HG02763 (cell line): ENCODE results near the gene PRR20G.

Source experiments
- ATAC-seq: cut with Tn5 transposase; IDR thresholded peaks from one replicate; pipeline ENCODE4 v1.9.1; 2021; ENCODE audit warnings: mild to moderate bottlenecking, moderate library complexity; ENCODE audit not compliant: unreplicated experiment

Gene PRR20G

DNA sequence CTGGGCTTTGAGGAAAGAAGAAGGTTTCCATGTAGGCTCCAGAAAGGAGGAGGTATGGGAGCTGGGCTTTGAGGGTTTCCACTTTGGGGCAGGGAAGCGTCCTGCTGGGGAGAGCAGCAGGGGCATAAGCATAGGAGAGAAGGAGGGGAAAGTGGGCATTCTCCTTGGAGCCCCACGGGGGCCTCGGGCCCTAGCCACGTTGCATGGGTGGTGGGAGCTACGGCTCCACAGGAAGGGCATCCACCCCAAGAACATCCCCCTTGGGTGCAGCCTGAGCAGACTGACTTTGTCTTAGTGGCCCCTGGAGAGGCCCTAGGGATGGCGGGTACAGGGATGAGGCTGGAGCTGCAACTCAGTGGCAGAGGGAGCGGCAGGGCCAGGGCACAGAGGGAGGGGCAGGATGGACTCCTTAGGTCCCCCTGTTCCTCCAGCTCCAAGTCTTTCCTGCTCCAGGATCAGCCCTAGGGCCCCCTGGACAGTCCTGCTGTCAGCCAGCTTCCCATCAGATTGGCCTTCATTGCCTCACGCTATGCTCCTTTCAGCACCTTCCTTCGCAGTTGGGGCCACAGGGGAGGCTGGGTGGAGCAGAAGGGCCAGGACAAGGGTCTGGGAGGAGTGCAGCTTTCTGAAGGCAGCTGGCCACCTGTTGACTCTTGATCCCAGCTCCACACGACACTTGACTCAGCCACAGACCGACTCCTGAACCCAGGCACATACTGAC, 22.9 kb downstream of the PRR20G start:
- ATAC-seq, result no peak

DNA sequence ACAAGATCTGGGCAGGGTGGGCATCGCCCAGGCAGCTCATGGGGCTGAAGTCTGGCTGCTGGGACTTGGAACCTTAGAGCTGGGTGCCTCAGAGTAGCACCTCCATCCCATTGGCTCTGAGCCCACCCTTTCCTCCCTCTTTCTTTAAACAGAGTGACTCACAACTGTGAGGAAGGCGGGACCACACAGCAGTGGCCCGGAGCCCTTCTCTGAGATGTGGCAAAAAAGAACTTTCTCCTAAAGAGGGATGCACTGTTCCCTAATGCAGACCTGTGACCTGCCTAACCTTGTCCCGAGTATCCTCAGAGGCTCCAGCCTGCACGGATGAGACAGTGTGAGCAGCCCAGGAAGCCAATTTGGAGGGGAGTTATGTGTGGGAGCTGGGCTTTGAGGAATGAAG, 23.6 kb downstream of the PRR20G start:
- no peak for ATAC-seq

DNA sequence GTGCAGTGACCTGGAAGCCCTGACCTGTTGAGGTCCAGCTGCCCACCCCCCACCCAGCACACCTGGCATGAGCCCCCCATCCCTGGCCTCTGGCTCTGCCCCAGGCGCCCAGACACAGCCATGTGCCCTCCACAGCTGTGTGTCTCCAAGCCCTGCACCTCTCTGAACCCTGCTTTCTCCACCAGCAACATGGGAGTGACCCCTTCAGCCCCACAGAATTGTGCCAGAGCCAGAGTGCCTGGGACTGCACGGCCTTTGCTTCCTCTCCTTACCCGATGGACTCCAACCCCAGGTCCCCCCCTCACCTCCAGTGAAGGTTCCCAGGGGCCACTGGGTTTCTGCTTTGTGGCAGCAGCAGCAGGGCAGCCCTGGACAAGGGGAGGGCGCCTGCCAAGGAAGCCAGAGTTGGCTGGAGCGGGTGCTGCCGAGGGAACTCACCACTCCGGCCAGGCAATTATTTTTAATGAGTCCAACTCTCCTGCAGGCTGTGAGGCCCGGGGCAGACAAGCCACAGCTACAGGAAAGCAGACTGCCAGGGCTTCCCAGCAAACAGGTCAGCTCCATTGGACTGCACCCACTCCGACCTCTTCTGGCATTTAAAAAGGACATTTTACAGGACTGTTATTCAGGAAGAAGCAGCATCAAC, 24.1 kb downstream of the PRR20G start:
- ATAC-seq, result no peak

DNA sequence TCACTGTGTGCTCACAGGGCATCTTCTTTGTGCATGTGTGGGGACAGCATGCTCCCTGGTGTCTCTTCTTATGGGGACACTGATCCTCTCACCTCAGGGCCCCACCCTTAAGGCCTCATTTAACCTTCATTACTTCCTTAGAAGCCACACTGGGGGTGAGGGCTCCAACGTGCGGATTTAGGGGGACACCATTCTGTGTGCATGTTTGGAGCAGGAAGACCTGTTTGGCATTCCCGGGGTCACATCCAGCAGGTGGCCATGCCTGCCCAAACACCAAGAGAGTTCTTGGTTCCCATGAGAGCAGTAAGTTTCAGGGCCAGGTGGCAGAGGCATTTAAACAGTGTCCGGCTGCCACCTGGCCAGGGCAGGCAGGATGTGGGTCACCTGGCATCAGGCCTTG, 24.8 kb downstream of the PRR20G start:
- ATAC-seq, result no peak

DNA sequence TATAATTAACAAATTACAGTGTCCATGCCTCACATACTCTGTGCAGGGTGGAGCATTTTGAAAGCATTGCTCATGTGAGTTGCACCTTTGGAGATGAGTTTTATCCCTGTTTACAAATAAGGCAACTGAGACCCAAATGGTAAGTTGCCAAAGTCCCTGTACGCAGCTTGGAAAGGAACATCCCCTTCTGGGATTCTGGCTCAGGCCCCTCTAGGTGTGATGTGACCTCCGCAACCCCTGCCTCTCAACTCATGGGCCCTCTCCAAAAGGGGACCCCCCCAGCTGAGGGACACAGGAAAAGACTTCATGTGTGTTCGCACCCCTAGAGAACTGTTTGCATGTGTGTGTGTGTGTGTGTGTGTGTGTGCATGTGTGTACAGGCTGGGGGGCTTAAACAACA, 25.3 kb downstream of the PRR20G start:
- ATAC-seq, result no peak

DNA sequence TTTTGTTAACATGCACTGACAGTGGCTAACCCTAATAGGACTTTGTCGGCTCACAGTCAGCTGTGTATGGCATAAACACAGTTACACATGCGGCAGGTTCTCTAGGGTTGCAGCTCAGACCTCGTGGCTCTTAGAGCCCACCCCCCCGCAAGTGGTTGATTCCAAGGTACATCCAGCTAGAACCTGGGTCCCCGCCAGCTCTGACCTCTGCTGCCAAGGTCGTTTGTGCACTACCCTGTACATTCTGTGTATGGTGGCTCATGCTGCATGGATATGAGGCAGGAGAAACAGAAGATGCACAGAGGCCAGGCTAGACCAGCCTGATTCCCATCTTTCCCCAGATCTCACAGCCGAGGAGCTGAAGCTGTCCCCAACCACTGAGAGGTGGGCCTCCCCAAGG, 25.9 kb downstream of the PRR20G start:
- no peak for ATAC-seq

DNA sequence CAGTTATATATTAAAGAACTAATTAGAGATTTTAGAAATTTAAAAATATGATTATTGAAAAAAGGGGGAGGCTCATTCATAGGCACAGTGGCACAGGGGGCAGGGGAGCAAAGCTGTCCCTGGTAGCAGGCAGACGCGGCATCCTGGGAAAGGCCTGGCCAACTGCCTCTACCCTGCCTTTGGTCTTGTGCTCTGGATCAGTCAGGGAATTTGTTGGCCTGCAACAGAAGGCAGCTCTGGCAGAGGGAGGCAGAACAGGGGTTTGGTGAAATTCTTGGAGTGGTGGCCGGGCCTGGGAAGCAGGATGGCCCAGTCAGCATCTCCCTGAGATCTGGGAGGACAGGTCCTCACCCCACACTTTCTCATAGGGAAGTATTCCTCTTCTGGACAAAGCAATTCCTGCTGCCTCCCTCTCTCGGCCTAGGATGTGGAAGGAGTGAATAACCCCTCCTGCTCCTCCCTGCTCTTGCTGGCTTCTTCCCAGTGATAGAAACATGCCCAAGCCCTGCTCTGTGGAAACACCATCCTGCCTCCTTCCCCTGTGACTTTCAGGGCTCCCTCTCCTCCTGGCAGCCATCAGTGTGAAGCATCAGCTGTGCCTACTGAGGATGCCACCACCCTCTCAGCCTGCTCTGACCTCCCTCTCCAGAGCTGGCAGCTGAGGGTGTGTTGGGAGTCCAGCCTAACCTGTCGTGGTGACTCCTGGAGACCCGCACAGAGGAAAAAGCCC, 26.9 kb downstream of the PRR20G start:
- ATAC-seq, result no peak

DNA sequence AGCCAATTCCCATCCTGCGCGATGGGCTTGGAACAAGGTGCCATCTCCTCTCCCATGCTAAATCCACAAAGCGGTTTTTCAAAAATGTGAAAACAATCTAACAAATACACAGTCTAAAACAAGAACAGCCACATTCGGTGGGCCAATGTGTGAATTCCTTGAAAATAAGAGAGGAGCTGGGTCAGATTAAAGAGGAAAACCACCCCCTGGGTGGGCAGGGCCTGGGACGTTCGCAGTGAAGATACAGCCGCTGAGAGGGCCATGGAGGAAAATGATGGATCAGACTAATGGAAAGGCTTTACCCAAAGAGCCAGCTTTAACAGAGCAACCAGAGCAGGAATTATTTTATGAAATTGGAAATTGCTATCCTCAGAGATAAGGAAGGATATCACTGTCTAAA, 27.4 kb downstream of the PRR20G start:
- no peak for ATAC-seq

DNA sequence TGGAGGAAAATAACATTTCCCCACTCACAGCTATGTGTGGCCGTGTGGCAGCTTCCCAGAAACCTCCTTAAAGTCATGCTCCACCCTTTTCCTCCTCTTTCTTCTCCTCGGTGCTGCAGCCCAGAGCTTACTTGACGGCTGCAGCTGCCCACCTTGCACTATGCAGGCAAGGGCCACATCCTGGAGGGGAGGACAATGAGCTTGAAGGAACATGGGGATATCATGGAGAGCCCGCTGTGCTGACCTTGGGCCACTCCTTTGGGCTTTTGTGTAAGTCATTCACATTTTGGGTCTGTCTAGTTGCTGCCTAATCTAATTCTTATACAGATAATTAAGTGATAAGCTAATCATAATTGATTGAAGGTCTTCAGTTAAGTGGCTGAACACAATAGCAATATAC, 28.0 kb downstream of the PRR20G start:
- ATAC-seq, result no peak

DNA sequence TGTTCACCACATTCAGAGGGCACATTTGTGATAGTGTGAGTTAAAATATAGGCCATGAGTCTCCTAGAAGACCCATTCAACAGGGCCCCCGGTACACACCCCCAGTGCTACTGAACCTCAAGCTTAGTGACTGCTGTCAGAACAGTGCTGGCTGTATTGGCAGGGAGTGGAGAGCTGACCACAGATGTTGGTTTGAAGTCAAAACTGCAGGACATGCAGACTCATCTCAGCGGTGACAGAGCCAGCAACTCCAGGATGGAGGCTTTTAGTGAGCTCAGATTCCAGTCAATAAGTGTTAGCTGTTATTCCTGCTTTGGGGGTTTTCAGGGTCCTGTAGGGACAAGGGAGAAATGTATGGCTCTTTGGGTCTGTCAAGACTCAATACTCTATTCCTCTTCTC, 29.1 kb downstream of the PRR20G start:
- no peak for ATAC-seq

DNA sequence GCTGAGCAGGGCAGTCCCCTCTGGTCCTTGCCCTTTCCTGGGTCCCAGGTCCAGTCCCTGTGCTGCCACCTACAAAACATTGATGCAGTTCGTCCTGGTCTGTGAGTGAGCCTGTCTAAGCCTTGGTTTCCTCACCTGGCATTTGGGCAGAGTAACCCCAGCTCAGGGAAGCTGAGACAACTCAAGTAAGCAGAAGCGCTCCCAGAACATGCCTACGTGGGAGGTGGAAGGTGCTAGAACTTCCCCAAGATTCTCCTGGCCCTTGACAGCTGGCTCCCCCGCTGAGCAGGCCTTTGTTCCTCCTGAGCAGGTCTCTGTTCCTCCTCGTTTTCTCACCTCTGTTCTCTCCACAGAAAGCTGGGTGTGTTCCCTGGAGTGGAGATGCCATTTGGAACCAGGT, 30.5 kb downstream of the PRR20G start:
- no peak for ATAC-seq

DNA sequence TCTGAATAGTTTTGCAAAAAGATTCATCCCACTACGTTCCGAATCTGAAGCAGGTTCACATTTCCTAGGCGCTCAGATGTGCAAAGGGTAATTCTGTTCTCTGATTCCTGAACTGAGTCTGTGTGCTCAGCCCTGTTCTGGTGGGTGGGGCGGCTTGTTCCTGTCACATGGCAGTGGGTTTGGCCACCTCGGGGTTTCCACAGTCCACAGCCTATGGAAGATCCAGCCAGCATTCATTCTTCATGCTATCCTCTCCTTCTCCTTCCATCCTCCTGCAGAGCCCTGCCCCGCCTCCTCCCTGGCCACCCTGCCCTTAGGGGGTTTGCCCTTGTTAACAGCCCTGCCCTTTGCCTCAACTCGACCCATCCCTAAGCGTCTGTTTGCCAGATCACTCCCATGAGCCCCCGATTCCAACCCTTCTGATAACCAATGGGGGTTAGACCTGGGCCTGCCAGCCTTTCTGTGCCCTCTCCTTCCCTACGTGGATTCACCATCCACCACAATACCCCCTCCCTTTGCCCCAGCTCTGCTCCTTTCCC, 31.0 kb downstream of the PRR20G start:
- no peak for ATAC-seq

DNA sequence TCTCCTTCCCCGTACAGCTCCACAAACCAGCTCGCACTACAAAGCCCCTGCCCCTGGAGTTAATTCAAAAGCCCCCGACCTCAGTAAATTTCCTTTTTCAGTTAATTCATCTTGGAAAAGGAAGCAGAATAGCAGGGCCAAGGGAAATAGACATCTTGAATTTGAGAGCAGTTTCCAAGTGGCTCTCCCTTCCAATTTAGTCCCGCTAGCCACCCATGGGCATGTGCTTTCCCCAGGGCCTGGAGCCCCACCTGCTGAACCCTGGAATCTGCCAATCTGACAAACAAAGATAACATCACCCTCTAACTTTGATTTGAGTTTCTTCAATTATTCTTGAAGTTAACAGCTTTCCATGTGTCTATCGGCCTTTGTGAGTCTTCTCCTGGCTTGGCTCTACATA, 31.7 kb downstream of the PRR20G start:
- ATAC-seq, result no peak

DNA sequence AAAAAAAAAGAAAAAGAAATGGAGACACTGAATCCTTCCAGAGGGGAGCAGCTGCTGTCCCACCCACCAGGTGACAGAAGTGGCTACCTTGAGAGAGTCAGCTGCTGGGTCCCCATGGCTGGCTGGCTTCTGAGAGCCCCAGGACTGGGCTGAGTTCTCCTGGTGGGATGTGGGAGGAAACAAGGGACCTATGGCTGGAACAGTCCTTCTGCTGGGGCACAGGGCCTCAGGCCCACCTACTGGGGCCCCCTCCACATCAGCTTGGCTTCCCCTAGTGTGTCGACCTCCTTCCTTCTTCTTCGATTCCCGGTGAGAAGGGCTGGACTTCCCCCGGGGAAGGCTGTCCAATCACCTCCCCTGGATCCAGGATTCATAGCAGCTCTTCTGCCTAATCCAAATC, 32.3 kb downstream of the PRR20G start:
- no peak for ATAC-seq

DNA sequence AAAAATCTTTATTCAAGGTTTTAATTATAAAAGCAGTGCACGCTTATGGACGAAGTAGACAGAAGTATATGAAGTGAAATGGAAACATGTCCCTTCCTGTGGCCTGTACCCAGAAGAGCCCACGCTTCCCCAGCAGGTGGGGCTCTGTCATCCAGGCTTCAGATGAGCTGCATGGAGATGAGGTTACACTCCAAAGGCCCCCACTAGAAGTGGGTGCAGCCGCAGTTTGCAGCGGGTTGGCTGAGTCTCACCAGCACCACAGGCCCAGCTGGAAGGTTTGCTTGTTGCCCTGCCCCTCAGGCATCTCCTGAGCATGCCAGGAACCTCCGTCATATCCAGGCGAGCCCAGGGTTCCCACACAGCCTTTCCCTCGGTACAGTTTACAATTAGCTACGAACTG, 33.1 kb downstream of the PRR20G start:
- no peak for ATAC-seq

DNA sequence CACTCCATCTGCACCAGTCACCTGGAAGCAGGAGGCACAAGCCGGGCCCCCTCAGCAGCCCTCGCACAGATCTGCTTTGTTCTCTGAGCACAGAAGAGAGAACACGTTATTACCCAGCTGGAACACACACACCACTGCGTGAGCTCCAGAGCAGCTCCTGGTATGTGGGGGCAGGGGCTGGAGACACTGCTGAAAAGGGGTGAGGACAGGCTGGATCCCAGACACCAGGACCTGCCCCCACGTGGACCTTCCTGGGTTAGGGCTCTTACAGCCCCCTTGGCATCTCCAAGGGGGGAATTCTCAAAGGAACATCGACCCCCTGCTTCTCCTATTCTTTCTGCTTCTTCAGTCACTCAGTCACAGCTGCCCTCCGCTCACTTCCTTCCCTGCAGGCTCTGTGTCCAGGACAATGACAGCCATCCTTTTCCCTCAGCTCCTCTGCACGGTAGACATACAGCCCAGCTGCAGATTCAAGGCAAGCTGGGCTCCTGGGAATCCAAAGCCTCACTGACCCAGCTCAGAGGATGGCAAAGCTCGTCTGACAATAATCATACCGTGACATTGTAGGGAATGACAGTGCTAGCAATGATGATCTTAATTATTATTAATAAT, 33.7 kb downstream of the PRR20G start:
- no peak for ATAC-seq

DNA sequence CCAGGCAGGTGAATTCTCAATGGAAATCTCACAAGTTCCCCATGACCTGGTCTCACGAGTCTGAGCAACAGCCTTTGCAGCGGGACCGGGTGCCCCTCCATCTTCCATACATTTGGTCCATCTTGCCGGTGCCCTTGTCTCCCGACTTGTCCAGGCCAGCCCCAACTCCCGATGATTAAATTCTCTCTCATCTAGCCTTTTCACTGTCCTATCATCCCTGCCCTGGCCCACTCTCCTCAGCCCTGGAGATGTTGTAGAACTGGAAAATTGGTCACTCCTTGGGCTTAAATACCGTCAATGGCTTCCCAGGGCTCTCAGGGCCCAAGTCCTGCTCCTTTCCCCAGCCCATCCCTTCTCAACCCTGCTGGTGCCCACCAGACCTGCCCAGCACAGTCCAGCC, 34.4 kb downstream of the PRR20G start:
- ATAC-seq, result no peak

DNA sequence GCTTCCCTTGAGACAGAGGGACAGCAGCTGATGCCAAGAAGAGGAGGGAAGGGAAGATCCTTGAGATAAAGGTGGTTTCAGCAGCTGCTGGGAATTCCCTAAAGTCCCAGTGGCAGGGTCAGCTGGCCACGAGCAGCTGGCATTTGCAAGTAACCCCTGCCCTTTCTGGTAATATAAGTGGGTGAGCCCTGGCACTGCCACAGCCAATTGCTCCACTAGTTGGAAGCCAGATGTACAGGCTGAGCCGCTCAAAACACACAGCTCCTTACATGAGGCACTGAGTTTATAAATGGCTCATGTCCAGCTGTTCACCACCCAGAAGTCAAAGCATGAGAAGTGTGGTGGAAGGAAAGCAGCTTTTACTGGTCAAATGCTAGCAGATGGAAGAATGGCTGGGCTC, 35.4 kb downstream of the PRR20G start:
- no peak for ATAC-seq

DNA sequence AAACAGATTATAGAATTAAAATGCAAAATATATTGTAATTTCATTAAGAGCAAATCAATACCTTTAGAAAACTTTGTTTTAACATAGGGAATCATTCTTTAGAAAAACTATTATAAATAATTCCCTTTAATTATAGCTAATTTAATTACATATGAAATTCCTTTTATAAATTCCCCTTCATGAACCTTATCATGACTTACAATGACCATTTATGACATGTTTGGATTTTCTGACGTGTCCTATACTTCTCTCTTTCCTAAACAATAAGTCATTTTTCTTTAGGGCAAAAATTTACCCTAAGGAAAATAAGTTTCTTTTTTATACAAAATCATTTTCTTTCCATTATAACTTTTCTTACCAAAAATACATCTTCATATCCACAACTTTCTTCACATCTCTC, 37.8 kb downstream of the PRR20G start:
- no peak for ATAC-seq

DNA sequence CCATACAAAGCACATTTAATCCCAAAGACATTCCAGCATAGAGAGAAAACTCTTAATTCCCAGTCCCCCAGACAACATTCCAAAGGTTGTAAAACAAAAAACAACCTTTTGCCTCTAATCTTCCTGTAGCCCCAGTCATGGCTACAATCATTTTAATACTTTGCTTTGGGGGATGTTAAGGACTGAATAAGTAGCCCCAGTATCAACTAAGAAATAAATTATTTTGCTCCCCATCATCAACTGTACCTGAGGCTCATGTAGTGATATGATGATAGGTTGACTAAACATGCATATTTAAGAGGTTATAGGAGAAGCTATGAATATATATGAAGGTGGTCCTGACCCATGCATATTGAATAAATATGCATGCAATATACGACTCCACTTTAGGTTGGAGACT, 40.6 kb downstream of the PRR20G start:
- no peak for ATAC-seq

DNA sequence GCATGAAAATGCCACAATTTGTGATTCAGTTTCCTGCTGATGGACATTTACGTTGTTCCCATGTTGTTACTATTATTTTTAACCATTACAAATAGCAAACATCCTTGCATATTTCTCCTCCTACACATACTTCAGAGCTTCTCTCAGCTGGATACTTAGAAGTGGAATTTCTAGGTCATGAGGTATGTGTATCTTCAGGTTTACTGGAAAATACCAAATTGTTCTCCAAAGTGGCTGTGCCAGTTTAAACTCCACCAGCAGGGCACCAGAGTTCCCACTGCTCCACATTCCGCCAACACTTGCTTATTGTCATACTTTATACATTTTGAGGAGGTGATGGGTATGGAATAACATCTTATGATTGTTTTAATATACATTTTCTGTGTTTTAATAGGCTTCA, 49.2 kb downstream of the PRR20G start:
- ATAC-seq, result no peak

DNA sequence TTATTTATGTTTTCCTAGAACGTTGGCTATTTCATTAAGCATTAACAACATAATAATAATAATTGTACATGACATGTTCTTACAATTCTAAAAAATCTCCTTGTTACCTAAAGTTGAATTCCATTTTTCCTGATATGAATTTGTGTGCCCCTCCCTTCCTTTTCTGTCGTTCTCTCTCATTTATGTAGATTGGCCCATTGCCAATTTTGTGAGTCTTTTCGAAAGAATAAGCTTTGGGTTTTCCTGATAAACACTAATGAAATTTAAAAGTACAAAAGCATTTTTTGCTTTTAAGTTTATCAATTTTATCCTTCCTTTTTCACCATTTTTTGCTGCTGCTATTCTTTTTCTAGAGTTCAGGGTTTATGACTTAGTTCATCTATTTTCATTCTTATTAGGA, 50.0 kb downstream of the PRR20G start:
- ATAC-seq, result no peak
